PC-9 (cell line): ENCODE results near the gene TTC27.

Experiments used
- CTCF ChIP-seq: fragments of 200-600 bp; sonication (generic); conservative IDR thresholded peaks from 2 replicates; pipeline ENCODE4 v1.6.1; 2017; ENCODE audit warnings: mixed run types, antibody characterized with exemption, mild to moderate bottlenecking, moderate library complexity
- EZH2 ChIP-seq: fragments of 200-600 bp; sonication (generic); IDR thresholded peaks from 2 replicates; pipeline ENCODE4 v1.8.0; 2017; ENCODE audit warnings: antibody characterized with exemption, low read depth

DNA sequence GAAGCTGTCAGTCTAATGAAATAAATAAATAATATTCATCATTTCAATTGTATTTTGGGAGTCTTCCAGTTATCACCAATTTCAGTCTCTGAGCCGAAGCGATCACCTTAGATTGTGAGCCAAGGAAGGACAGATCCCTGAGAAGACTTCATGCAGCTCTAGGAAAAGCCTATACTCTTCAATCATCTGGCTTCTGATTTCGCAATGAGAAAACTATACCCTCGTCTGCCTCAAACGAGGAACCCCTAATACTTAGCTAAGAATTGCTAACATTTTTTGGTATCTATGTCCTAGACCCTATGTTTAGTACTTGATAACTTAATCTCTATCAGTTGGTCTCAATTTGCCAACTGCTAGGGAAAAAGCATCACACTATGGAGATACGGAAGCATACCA lies 4.5 kb upstream of the TTC27 start:
- no peak for TF ChIP-seq CTCF
- no peak for TF ChIP-seq EZH2
